CD4-positive, alpha-beta T cell treated with Interleukin-4 for 4 hours (primary cell): ENCODE measurements around the gene HDAC4.

Experiments used
- DNase-seq: peaks from one replicate; pipeline ENCODE4 v3.0.0-alpha.2; 2020

Gene HDAC4

GRCh38 chr2:239263669-239264491 is 136.9 kb downstream of the HDAC4 start:
- no peak for DNase-seq

GRCh38 chr2:239263231-239263630 is 137.6 kb downstream of the HDAC4 start:
- no peak for DNase-seq

GRCh38 chr2:239262484-239263230 is 138.2 kb downstream of the HDAC4 start:
- DNase-seq = no peak

GRCh38 chr2:239261796-239262483 is 138.9 kb downstream of the HDAC4 start:
- no peak for DNase-seq

- no peak for DNase-seq
Observed at GRCh38 chr2:239261356-239261755, 139.5 kb downstream of the HDAC4 start.

- DNase-seq = no peak
Observed at GRCh38 chr2:239260546-239261327, 140.1 kb downstream of the HDAC4 start.

GRCh38 chr2:239259603-239260298 is 141.1 kb downstream of the HDAC4 start:
- peak; percentile 28 for DNase-seq

- DNase-seq = no peak
Observed at GRCh38 chr2:239259173-239259572, 141.6 kb downstream of the HDAC4 start.

- DNase-seq = peak; percentile 14
Observed at GRCh38 chr2:239258248-239258647, 142.6 kb downstream of the HDAC4 start.

GRCh38 chr2:239257511-239257937 is 143.3 kb downstream of the HDAC4 start:
- peak; percentile 67 for DNase-seq

GRCh38 chr2:239256350-239256743 is 144.5 kb downstream of the HDAC4 start:
- no peak for DNase-seq

GRCh38 chr2:239255628-239256349 is 145.0 kb downstream of the HDAC4 start:
- DNase-seq = no peak

- no peak for DNase-seq
Observed at GRCh38 chr2:239255218-239255617, 145.6 kb downstream of the HDAC4 start.

GRCh38 chr2:239253701-239254436 is 147.0 kb downstream of the HDAC4 start:
- DNase-seq = no peak

- DNase-seq = no peak
Observed at GRCh38 chr2:239253264-239253663, 147.6 kb downstream of the HDAC4 start.

- no peak for DNase-seq
Observed at GRCh38 chr2:239252801-239253200, 148.0 kb downstream of the HDAC4 start.

- no peak for DNase-seq
Observed at GRCh38 chr2:239252393-239252792, 148.4 kb downstream of the HDAC4 start.

GRCh38 chr2:239251971-239252370 is 148.8 kb downstream of the HDAC4 start:
- DNase-seq = no peak

GRCh38 chr2:239250216-239251081 is 150.4 kb downstream of the HDAC4 start:
- no peak for DNase-seq

- DNase-seq = no peak
Observed at GRCh38 chr2:239249776-239250175, 151.0 kb downstream of the HDAC4 start.
